Tibial artery (tissue), 4 donors: ENCODE data around the gene SCCPDH.

Experiments used
- DNase-seq, 2 donors: peaks; one replicate each; pipeline ENCODE4 v3.0.0-alpha.2; 2019
- H3K27ac ChIP-seq, 2 donors: fragments of 200-600 bp; sonication (generic) in 1 of 2; 1 replicate in 1 of 2; 2 replicates in 1 of 2; pipeline ENCODE4 v1.5.1; 2018 to 2019; ENCODE audit warnings: mild to moderate bottlenecking in 1 of 2
- H3K27me3 ChIP-seq, 2 donors: fragments of 200-600 bp; sonication (generic) in 1 of 2; one replicate each; pipeline versions ENCODE4 v1.5.1 to v1.6.0; 2016 to 2019
- H3K36me3 ChIP-seq, 3 donors: fragments of 200-600 bp; sonication (generic) in 2 of 3; one replicate each; pipeline ENCODE4 v1.5.1; 2016 to 2019; ENCODE audit warnings: mild to moderate bottlenecking in 2 of 3
- H3K4me1 ChIP-seq, 4 donors: fragments of 200-600 bp; sonication (generic) in 2 of 4; 1 replicate in 3 of 4; 2 replicates in 1 of 4; pipeline ENCODE4 v1.5.1; 2016 to 2019
- H3K4me3 ChIP-seq, 2 donors: fragments of 200-600 bp; sonication (generic) in 1 of 2; 1 replicate in 1 of 2; 2 replicates in 1 of 2; pipeline ENCODE4 v1.5.1; 2018 to 2019; ENCODE audit warnings: mild to moderate bottlenecking in 2 of 2
- H3K9me3 ChIP-seq, 3 donors: fragments of 200-600 bp; sonication (generic) in 1 of 3; one replicate each; pipeline ENCODE4 v1.5.1; 2016 to 2019
- CTCF ChIP-seq, 2 experiments: fragments of 200-600 bp in 1 of 2; fragments of 450-650 bp in 1 of 2; IDR thresholded peaks; one replicate each; pipeline ENCODE4 v1.5.1; 2017 to 2019; ENCODE audit warnings: antibody characterized with exemption in 2 of 2, mild to moderate bottlenecking in 1 of 2, moderate library complexity in 1 of 2
- intact Hi-C: fragments of 100-400 bp; cut with DNase I; formaldehyde crosslinking; loops from one replicate; pipeline ENCODE4 v1.15.0; 2023; ENCODE audit warnings: low total_unique reads

The SCCPDH gene

GRCh38 chr1:246776923-246777322 lies 52.7 kb downstream of the SCCPDH start:
- Histone ChIP-seq H3K9me3 (no peaks in the 10 kb centered on the region), H3K4me3 (no peak overlapping the region)
- no peak for DNase-seq

GRCh38 chr1:246778663-246779062 lies 54.5 kb downstream of the SCCPDH start:
- H3K9me3 ChIP-seq, result no peaks in the 10 kb centered on the region
- peaks cover 25 to 33% (median 32%) of the 10 kb centered on the region in 3 donors for H3K36me3 ChIP-seq
- DNase-seq, result peak in 1 of 2 donors; percentile 20
- H3K27ac ChIP-seq, result no peak overlapping the region
- TF ChIP-seq CTCF (IDR thresholded peaks at IDR 0.05), result no peak
- no peaks in the 10 kb centered on the region for H3K27me3 ChIP-seq
- no peak overlapping the region for H3K4me3 ChIP-seq
- no peaks in the 10 kb centered on the region for H3K4me1 ChIP-seq
- intact Hi-C loops, result no loop called here

More at GRCh38 chr1:246776923-246777322, 52.7 kb downstream of the SCCPDH start:
- Histone ChIP-seq H3K27ac (no peak overlapping the region), H3K27me3 (no peaks in the 10 kb centered on the region), H3K4me1 (no peaks in the 10 kb centered on the region), H3K36me3 (peaks cover 30 to 48% (median 38%) of the 10 kb centered on the region in 3 donors)
- TF ChIP-seq CTCF (IDR thresholded peaks at IDR 0.05), result no peak
- intact Hi-C loops, result no loop called here

- intact Hi-C loops, result no loop called here
- H3K4me3 ChIP-seq, result no peak overlapping the region
- H3K9me3 ChIP-seq, result no peaks in the 10 kb centered on the region
- no peak overlapping the region for H3K27ac ChIP-seq
- no peaks in the 10 kb centered on the region for H3K27me3 ChIP-seq
- no peaks in the 10 kb centered on the region for H3K4me1 ChIP-seq
- peak in 1 of 2 donors; percentile 37 for DNase-seq
- no peak for TF ChIP-seq CTCF (IDR thresholded peaks at IDR 0.05)
- peaks cover 25 to 33% (median 32%) of the 10 kb centered on the region in 3 donors for H3K36me3 ChIP-seq
Observed at GRCh38 chr1:246779561-246780175, 55.5 kb downstream of the SCCPDH start.

GRCh38 chr1:246780264-246780663 lies 56.1 kb downstream of the SCCPDH start:
- Histone ChIP-seq H3K27ac (no peak overlapping the region), H3K4me1 (no peaks in the 10 kb centered on the region), H3K36me3 (peaks cover 25 to 32% (median 30%) of the 10 kb centered on the region in 3 donors), H3K27me3 (no peaks in the 10 kb centered on the region), H3K4me3 (no peak overlapping the region), H3K9me3 (no peaks in the 10 kb centered on the region)
- DNase-seq, result peak in 1 of 2 donors; percentile 35
- intact Hi-C loops, result no loop called here
- no peak for TF ChIP-seq CTCF (IDR thresholded peaks at IDR 0.05)

DNA sequence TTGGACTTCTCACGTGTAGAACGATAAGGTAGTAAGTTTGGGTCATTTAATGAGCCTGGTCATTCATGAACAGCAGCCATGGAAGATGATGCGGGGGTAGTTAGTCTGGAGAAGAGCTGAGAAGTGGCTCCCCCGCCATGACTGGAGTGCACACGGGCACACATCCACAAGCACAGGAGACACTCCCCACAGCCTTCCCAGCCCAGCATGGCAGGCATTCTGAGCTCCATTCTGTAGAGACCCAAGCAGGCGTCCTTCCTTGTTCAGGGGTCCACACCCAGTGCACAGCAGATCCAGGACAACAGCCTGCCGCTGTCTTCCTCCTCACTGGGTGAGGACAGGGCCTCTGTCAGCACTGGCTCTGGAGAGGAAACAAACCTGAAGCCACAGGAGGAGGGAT lies 57.0 kb downstream of the SCCPDH start:
- TF ChIP-seq CTCF (IDR thresholded peaks at IDR 0.05), result no peak
- Histone ChIP-seq H3K4me1 (no peaks in the 10 kb centered on the region), H3K27ac (no peak overlapping the region), H3K9me3 (no peaks in the 10 kb centered on the region), H3K4me3 (no peak overlapping the region), H3K36me3 (peaks cover 17 to 25% (median 20%) of the 10 kb centered on the region in 3 donors), H3K27me3 (no peaks in the 10 kb centered on the region)
- peak in 1 of 2 donors; percentile 12 for DNase-seq
- intact Hi-C loops, result no loop called here
